ENCODE measurements around the gene ENOPH1.
"Not testable (repeated sequence)": the region's sequence is repeated elsewhere in the genome, so short reads cannot be mapped to it uniquely, and the experiment has no call there.

GRCh38 chr4:82415061-82415460, 15.3 kb upstream of the ENOPH1 start:
- not testable (repeated sequence) for TF ChIP-seq CTCF (IDR thresholded peaks at IDR 0.05; ENCODE audit: insufficient read depth, low read length); POLR2AphosphoS5 (IDR thresholded peaks at IDR 0.05; ENCODE audit: low read depth); REST (IDR thresholded peaks at IDR 0.05; ENCODE audit: insufficient replicate concordance, low read depth)

All from HL-60 (cell line).